Fibroblast of upper back skin (primary cell): ENCODE data around the gene C5orf63.
"Not testable (repeated sequence)": the region's sequence is repeated elsewhere in the genome, so short reads cannot be mapped to it uniquely, and the experiment has no call there.

Source experiments
- DNase-seq: peaks from one replicate; pipeline ENCODE4 v3.0.0-alpha.2; 2013

The C5orf63 gene

DNA sequence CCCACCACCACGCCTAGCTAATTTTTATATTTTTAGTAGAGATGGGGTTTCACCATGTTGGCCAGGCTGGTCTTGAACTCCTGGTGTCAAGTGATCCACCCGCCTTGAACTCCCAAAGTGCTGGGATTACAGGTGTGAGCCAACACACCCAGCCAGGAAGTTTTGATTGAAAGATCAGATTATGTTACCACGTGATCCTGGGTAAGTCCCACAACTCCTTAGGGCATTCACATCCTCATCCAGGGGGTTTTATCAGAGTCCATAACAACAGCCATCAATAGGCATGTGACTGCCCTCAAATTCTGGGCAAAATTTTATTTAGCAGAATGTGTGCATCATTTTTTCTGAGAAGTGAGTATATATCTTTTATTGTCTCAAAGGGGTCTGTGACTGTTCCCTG, 68.0 kb downstream of the C5orf63 start:
- not testable (repeated sequence) for DNase-seq

GRCh38 chr5:127004721-127005120, 68.6 kb downstream of the C5orf63 start:
- DNase-seq = no peak

DNA sequence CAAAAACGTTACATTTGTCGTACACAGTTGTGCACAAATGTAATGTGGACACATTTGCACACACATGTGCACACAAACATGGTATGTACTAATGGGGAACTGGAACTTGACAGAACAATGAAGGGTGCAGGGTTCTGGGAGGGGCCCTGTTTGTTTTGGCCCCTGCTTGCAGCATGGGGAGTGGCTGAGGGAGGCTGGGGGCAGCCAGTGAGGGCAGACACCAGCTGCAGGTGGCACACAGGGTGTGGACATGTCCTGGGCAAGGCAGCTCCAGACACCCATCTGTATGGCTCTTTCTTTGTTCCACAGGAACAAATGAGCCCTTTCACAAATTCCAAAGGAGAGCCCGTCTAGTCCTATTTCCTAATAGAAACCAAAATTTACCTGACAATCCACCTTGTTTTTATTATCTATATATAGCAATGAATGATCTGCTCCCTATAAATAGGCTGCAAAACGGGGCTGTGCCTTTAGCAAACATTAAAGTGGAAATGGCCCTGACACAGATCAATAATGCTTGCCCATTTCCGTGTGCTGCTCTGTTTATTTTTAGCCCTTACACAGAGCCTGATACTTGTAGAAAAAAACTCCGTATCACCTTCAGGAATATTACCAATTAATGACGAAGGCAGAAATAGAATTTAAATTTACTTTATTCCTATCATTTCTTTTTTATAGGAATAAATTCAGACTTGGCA, 69.4 kb downstream of the C5orf63 start:
- DNase-seq = no peak

DNA sequence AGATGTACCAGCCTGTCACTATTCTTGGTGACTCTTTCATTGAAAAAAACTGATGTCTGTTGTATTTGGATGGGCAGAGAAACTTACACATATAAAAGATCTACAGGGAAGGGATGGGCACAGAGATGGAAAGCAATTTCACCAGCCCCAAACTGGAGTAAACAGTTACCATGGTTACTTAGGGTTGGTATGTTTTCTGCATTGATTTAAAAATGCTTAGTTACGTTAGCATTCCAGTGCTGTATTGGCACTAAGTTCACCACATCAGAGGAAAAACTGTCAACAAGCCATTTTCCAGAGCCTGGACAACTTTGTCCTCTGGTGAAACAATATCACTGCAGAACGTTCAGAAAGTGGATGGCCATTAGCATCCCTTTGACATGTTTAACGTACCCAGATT, 70.9 kb downstream of the C5orf63 start:
- DNase-seq = no peak

GRCh38 chr5:127001621-127002296, 71.5 kb downstream of the C5orf63 start:
- DNase-seq = peak; percentile 96
